ENCODE measurements around the gene PCDHAC1.
"Not testable (repeated sequence)": the region's sequence is repeated elsewhere in the genome, so short reads cannot be mapped to it uniquely, and the experiment has no call there.

The PCDHAC1 gene, protein sequence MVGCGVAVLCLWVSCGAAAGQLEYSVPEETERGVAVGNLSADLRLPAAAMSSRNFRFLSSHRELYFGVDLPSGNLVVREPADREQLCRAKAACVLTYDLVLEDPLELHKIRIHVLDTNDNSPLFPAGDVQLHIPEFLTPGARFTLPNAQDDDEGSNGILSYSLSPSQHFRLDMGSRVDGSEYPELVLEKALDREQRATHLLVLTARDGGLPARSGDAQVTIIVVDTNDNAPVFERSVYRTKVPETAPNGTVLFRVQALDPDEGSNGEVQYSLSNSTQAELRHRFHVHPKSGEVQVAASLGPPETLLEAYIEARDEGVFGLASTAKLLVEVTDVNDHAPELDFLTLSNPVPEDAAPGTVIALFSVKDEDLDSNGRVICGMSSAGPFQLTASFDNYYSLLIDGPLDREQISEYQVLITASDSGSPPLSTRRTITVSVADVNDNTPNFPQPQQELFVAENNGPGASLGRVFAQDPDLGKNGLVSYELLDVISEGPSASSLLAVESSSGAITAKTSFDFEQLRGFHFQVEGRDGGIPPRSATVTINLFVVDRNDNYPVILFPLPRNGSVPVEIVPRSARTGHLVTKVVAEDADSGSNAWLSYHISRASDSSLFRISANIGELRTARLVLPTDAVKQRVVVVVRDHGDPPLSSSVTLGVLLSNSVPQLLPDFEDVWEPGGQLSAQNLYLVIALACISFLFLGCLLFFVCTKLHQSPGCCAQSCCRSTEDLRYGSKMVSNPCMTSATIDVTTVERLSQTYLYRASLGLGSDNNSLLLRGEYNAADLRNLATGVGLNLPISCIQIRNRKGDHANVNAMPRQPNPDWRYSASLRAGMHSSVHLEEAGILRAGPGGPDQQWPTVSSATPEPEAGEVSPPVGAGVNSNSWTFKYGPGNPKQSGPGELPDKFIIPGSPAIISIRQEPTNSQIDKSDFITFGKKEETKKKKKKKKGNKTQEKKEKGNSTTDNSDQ

DNA sequence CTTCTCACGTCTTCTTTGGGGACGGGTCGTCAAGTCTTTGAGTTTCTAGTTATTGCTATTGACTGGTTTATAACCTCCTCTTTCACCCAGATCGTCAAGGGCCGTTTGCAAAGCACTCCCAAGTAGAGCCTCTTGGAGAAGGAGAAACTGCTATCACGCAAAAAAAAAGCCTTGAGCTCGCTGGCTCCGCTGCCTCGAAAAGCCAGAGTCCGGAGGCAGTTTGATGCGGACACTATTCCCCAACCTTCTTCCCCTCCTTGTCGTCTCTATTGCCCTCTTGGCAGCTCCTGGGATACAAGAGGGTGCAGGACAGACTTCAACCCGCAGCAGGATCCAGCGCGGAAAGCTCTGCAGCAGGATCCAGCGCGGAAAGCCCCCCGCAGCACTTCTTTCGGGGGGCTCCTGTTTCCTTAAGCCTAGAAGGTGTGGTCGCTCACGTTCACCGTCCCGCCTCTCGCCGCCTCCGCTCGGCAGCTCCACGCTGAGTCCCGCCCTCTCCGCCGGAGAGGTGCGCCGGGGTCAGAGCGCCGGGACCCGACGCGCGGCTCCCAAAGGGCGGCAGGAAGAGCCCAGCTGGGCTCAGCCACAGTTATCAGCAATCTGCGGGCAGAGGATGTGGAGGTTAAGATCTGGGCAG is at the start of gene PCDHAC1:
PCDHAC1 (plus strand) TSS at position 494 of the 637 bp plus-strand sequence. CDS start 594 bp downstream, outside the sequence.
- no peak for DNase-seq (ENCODE audit: low spot score)

DNA sequence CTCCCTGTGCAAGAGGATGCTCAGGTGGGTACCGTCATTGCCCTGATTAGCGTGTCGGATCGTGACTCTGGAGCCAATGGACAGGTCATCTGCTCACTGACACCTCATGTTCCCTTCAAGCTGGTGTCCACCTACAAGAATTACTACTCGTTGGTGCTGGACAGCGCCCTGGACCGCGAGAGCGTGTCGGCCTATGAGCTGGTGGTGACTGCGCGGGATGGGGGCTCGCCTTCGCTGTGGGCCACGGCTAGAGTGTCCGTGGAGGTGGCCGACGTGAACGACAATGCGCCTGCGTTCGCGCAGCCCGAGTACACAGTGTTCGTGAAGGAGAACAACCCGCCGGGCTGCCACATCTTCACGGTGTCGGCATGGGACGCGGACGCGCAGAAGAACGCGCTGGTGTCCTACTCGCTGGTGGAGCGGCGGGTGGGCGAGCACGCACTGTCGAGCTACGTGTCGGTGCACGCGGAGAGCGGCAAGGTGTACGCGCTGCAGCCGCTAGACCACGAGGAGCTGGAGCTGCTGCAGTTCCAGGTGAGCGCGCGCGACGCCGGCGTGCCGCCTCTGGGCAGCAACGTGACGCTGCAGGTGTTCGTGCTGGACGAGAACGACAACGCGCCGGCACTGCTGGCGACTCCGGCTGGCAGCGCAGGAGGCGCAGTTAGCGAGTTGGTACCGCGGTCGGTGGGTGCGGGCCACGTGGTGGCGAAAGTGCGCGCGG is 49.4 kb upstream of the PCDHAC1 start:
- not testable (repeated sequence) for DNase-seq (ENCODE audit: low spot score)

DNA sequence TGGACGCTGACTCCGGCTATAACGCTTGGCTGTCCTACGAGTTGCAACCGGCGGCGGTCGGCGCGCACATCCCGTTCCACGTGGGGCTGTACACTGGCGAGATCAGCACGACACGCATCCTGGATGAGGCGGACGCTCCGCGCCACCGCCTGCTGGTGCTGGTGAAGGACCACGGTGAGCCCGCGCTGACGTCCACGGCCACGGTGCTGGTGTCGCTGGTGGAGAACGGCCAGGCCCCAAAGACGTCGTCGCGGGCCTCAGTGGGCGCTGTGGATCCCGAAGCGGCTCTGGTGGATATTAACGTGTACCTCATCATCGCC is 48.9 kb upstream of the PCDHAC1 start:
- DNase-seq (ENCODE audit: low spot score) = no peak

DNA sequence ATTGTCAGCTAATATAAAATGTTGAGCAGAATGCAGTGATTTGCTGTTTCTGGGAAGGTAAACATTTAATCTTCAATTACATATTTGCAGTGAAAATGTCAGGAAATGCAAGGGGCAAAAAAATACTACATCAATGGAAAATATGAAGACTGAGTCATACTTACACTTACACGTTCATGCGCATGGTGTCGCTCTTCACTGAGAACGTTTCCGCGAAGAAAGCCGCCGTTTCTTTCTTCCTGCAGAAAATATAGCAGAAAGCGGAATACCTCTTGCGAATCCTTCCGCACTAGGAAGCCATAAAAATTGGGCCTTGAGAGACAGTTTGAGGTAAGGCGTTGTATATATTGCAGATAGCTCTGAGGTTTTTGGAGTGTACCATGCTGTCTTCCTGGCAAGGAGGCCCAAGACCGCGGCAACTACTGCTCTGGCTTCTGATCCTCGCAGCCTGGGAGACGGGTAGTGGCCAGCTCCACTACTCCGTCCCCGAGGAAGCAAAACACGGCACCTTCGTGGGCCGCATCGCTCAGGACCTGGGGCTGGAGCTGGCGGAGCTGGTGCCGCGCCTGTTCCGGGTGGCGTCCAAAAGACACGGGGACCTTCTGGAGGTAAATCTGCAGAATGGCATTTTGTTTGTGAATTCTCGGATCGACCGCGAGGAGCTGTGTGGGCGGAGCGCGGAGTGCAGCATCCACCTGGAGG is 44.1 kb upstream of the PCDHAC1 start, which contains the start of gene PCDHA13:
PCDHA13 (plus strand) TSS at position 236 of the 702 bp plus-strand sequence; CDS start at position 381, 145 bp downstream.
- no peak for DNase-seq (ENCODE audit: low spot score)

DNA sequence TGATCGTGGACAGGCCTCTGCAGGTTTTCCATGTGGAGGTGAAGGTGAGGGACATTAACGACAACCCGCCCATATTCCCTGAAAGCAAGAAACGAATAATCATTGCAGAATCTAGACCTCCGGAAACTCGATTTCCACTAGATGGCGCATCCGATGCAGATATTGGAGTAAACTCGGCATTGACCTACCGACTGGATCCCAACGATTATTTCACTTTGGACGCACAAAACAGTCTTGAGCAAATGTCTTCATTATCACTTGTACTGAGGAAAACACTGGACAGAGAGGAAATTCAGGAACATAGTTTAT is 43.6 kb upstream of the PCDHAC1 start:
- no peak for DNase-seq (ENCODE audit: low spot score)

DNA sequence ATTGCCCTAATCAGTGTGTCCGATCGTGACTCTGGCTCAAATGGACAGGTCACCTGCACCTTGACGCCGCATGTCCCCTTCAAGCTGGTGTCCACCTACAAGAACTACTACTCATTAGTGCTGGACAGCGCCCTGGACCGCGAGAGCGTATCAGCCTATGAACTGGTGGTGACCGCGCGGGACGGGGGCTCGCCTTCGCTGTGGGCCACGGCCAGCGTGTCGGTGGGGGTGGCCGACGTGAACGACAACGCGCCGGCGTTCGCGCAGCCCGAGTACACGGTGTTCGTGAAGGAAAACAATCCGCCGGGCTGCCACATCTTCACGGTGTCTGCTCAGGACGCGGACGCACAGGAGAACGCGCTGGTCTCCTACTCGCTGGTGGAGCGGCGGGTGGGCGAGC is 42.7 kb upstream of the PCDHAC1 start:
- DNase-seq (ENCODE audit: low spot score) = no peak

DNA sequence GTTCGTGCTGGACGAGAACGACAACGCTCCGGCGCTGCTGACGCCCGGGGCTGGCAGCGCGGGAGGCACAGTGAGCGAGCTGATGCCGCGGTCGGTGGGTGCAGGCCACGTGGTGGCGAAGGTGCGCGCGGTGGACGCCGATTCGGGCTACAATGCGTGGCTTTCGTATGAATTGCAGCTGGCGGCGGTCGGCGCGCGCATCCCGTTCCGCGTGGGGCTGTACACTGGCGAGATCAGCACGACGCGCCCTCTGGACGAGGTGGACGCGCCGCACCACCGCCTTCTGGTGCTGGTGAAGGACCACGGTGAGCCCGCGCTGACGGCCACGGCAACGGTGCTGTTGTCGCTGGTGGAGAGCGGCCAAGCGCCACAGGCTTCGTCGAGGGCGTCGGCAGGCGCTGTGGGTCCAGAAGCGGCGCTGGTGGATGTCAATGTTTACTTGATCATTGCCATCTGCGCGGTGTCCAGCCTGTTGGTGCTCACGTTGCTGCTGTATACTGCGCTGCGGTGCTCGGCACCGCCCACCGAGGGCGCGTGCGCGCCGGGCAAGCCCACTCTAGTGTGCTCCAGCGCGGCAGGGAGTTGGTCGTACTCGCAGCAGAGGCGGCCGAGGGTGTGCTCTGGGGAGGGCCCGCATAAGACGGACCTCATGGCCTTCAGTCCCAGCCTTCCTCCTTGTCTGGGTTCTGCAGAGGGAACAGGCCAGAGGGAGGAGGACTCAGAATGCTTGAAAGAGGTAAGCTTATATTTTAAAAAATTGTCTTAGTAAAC is 42.0 kb upstream of the PCDHAC1 start:
- DNase-seq (ENCODE audit: low spot score) = no peak

DNA sequence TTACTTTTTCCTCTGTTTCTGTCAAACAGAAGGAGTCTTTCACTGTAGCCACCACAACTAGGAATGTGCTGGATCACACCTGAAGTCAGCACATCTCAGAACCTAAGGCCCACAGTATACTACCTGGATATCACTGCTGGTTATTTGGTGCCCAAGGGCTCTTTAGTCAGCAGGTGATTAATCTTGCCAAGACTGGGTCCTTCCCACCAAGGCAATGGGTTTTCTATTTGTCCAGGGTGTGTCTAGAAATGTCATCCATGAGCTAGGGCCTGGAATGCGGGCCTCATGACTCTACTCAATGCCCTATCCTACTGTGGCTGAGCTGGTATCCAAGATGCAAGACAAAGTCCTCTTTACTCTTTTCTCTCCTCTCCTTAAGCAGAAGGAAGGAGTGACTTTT is 9.8 kb upstream of the PCDHAC1 start:
- DNase-seq (ENCODE audit: low spot score) = no peak

DNA sequence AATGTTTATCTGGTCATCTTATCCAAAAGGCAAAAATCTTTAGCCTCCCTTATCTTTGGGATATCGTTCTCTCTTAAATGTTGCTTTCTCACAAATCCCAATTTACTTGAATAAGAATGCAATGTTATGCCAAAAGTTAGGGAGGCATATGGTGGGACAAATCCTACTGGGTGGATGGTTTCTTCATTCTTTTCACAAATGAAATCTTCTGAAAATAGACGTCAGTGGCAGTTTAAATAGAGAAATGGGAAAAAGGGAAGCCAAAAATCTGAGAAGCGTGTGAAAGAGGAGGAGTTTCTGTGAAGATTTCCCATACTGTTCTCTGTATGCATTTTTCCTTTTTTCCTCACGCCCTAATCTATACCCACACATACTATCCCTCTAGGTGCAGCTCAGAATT is 2.5 kb upstream of the PCDHAC1 start:
- no peak for DNase-seq (ENCODE audit: low spot score)

DNA sequence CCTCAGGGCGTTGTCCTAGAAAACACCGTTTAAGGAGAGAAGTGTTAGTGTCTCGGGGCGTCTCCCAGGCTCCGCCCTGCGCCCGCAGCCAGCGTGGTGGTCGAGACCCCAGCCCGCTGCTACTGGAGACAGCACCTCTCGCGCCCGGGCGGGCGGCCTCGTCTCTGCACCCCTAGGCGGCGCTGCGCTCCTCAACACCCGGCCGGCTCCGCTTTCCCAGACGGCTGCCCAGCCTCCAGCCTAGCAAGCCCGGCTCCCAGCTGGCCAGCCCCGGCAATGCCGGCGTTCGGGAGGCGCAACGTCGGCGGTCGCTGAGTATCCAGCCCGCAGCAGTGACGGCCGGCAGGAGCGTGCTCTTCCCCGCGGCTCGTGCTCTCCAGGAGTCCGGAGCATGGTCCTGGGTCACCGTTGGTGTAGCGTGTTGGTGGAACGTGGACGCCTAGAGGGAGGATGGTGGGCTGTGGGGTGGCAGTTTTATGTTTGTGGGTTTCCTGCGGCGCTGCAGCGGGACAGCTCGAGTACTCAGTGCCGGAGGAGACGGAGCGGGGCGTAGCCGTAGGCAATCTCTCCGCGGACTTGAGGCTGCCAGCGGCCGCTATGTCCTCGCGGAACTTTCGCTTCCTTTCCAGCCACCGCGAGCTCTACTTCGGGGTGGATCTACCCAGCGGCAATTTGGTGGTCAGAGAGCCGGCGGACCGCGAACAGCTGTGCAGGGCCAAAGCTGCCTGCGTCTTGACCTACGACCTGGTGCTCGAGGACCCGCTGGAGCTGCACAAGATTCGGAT is 536 bp downstream of the PCDHAC1 start:
- DNase-seq (ENCODE audit: low spot score) = peak; percentile 1

DNA sequence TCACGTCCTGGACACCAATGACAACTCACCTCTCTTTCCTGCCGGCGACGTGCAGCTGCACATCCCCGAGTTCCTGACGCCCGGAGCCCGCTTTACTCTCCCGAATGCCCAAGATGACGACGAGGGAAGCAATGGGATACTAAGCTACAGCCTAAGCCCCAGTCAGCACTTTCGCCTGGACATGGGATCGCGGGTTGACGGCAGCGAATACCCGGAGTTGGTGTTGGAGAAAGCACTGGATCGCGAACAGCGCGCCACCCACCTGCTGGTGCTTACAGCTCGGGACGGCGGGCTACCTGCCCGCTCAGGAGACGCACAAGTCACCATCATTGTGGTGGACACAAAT is 1.1 kb downstream of the PCDHAC1 start:
- no peak for DNase-seq (ENCODE audit: low spot score)

DNA sequence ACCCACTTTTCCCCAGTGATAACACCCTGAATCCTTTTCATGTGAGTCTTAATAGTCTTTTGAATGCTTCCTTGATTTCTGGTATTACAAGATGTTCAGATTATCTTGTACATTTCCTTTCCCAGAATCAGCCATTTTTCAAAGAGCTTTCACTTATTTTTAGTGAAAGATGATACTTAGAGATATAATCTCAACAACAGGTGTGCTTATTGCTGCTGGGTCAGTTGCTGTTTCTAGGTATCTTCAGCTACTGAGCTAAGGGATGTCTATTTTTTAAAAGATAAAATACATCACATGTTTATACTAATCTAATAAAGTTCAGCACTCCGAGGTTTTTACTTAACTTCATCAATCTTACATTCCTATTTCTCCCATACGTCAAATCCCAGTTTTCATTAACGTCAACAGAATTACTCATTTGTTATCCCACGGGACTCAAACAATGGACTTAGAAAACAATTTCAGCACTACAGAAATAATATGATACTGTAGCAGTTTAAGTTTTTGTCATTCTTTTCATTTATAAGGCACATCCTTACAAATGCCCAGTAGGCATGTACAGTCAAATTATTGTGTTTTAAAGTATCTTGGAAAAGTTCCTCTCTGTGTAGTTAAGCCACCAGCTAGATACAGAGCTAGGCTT is 9.0 kb downstream of the PCDHAC1 start:
- no peak for DNase-seq (ENCODE audit: low spot score)

DNA sequence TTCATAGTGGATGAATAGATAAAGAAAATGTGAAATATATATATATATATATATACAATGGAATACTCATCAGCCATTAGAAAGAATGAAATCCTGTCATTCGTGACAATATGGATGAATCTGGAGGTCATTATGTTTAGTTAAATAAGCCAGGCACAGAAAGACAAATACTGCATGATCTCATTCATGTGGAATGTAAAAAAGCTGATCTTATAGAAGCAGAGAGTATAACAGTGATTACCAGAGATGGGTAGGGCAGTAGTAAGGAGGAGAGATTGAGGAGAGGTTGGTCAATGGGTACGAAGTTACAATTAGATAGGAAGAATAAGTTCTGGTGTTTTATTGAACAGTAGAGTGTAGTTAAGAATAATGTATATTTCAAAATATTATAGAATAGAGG is 20.5 kb downstream of the PCDHAC1 start:
- no peak for DNase-seq (ENCODE audit: low spot score)

DNA sequence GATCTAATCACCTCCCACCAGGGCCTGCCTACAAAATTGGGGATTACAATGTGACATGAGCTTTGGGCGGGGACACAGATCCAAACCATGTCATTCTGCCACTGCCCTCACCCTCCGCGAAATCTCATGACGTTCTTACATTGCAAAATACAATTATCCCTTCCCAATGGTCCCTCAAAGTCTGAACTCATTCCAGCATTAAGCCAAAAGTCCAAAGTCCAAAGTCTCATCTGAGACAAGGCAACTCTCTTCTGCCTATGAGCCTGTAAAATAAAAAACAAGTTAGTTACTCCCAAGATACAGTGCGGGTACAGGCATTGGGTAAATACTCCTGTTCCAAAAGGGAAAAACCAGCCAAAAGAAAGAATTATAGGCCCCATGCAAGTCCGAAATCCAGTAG is 25.5 kb downstream of the PCDHAC1 start:
- no peak for DNase-seq (ENCODE audit: low spot score)

DNA sequence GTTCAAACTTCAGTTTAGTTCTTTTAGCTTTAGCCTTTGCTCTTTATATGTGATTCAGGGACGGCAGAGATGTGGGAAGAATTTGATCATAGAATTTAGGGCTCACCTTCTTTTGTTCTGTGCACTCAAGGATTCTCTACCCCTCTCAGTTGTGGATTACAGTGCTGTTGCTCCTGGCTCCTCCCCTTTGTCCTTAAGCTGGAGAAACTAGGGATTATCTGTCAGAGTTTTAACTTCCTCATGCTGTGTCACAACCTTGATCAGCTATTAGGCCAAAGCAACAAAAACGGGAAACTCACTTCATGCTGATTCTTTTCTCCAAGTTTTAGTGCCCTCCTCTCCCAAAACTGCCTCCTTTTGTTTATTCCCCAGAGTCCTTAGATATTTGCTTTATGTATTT is 27.1 kb downstream of the PCDHAC1 start:
- no peak for DNase-seq (ENCODE audit: low spot score)

DNA sequence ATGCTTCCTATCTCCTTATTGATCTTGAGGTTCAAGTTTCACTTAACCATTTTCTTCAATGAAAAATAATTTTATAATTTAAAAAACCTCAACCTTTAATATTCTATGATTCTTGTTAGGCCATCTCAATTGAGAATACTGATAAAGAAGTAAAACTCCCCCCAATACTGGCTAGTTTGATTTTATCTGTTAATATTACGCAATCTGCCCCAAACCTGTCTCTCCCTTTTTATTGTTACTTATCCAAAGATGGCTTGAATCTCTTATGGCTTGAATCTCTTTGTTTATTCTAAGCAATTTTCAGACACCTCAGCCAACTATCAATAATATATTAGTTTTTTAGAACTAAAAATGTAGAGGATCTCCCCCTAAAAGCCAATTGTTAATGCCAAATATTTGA is 36.1 kb downstream of the PCDHAC1 start:
- DNase-seq (ENCODE audit: low spot score) = no peak

DNA sequence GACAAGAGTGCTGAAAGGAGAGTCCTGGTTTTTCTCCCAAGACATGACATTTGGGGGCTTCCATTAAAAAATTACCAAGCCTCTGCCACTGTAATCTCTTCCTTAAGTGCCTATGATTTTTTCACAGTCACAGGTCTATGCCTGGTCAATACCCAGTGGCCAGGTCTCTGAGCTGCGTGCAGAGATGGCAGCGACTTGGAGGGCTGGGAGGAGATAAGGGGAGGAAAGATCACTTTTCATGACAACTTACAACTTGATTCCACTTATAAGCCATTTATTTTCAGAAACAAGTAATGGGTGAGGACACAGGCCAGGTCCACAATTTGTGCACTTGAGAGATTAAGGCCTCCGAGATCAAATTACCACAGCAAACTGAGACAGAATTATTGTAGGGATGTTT is 38.3 kb downstream of the PCDHAC1 start:
- DNase-seq (ENCODE audit: low spot score) = no peak

DNA sequence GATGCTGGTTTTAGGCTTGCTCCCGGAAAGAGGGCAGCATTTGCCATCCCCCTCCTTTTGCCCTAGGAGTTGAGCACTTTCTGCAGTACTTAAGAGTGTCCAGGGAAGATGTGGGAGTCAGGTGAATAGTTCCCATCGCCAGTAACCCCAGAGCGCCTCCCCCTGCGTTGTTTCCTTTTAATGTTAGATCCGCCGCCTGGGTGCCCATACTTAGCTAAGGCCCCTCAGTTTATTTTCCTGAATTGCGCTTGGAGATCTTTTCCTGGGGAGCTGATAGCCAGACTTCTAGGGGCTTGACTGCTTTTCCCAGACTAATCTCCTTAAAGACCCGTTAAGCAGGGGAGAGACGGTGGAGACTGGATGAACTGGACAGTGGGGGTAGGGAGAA is 39.8 kb downstream of the PCDHAC1 start:
- DNase-seq (ENCODE audit: low spot score) = no peak

All from CD4-positive, alpha-beta T cell treated with Interleukin-15 for 4 hours (primary cell).